Ishikawa (cell line): ENCODE results near the gene FAM174A.

Source experiments
- CEBPB ChIP-seq: IDR thresholded peaks from 2 replicates; pipeline ENCODE4 v1.6.1; 2012
- RAD21 ChIP-seq: IDR thresholded peaks from 2 replicates; pipeline ENCODE4 v1.6.1; 2012; ENCODE audit warnings: low read depth
- TAF1 ChIP-seq: IDR thresholded peaks from 2 replicates; pipeline ENCODE4 v1.6.1; 2012; ENCODE audit warnings: low read depth, mild to moderate bottlenecking
- YY1 ChIP-seq: IDR thresholded peaks from 2 replicates; pipeline ENCODE4 v1.6.1; 2012; ENCODE audit warnings: low read depth

GRCh38 chr5:100614308-100614707, 79.1 kb downstream of the FAM174A start:
- TF ChIP-seq RAD21 (no peak), CEBPB (no peak), YY1 (no peak), TAF1 (no peak)
